Upper lobe of left lung (tissue), 6 donors: ENCODE results near the gene PPM1H. TPM values are rescaled to one million over a fixed set of nuclear protein-coding genes. Genes with fewer than 3 reads are reported as not detected.

Experiments
- ATAC-seq, 2 donors: fragments of 200-7000 bp; cut with Tn5 transposase; one replicate each; pipeline ENCODE4 v1.9.1; 2022; ENCODE audit warnings: mild to moderate bottlenecking in 2 of 2, moderate library complexity in 2 of 2; ENCODE audit not compliant: low FRiP score in 2 of 2
- DNase-seq, 2 donors: peaks; one replicate each; pipeline ENCODE4 v3.0.0-alpha.2; 2019 to 2020
- H3K27ac ChIP-seq, 4 donors: fragments of 200-600 bp; sonication (generic); one replicate each; pipeline ENCODE4 v1.5.1; 2016 to 2019
- H3K27me3 ChIP-seq, 4 donors: fragments of 200-600 bp; sonication (generic); one replicate each; pipeline ENCODE4 v1.5.1; 2017 to 2019
- H3K36me3 ChIP-seq, 4 donors: fragments of 200-600 bp; sonication (generic); one replicate each; pipeline ENCODE4 v1.5.1; 2016 to 2019
- H3K4me1 ChIP-seq, 4 donors: fragments of 200-600 bp; sonication (generic); one replicate each; pipeline ENCODE4 v1.5.1; 2018 to 2019
- H3K4me3 ChIP-seq, 4 donors: fragments of 200-600 bp; sonication (generic); one replicate each; pipeline ENCODE4 v1.5.1; 2017 to 2019; ENCODE audit warnings: mild to moderate bottlenecking in 2 of 4, moderate library complexity in 1 of 4
- H3K9me3 ChIP-seq, 4 donors: fragments of 200-600 bp; sonication (generic); one replicate each; pipeline ENCODE4 v1.5.1; 2018 to 2019
- CTCF ChIP-seq, 6 experiments: fragments of 450-650 bp in 4 of 6; fragments of 200-600 bp in 2 of 6; sonication (generic) in 2 of 6; IDR thresholded peaks; one replicate each; pipeline ENCODE4 v1.5.1; 2016 to 2019; ENCODE audit warnings: antibody characterized with exemption in 6 of 6
- EP300 ChIP-seq, 4 donors: sonication (generic); formaldehyde crosslinking; IDR thresholded peaks; one replicate each; pipeline ENCODE4 v1.5.1; 2017; ENCODE audit warnings: antibody characterized with exemption in 4 of 4, control low read depth in 2 of 4
- POLR2A ChIP-seq, 4 donors: fragments of 450-650 bp; IDR thresholded peaks; one replicate each; pipeline ENCODE4 v1.5.1; 2016 to 2017; ENCODE audit warnings: antibody characterized with exemption in 4 of 4, mild to moderate bottlenecking in 2 of 4
- POLR2AphosphoS5 ChIP-seq, 2 donors: sonication (generic); formaldehyde crosslinking; IDR thresholded peaks; one replicate each; pipeline ENCODE4 v1.5.1; 2017; ENCODE audit warnings: antibody characterized with exemption in 2 of 2
- WGBS, 2 donors: methylation state at CpG; one replicate each; pipeline ENCODE4 v1.1.5; 2017 to 2018; 5-methylcytosine and 5-hydroxymethylcytosine counted together
- total RNA-seq, 6 donors: library from RNA; depleted of rRNA in 4 of 6; stranded (reverse); fragments of >200 nt in 4 of 6; gene quantifications; one replicate each; pipeline versions ENCODE4 v1.1.0 to v1.2.1, GENCODE V29; 2016 to 2021
- donor health status: DM: no; HTN: no; CAD: no; lungs with moderate emphysema.
- donor health status: DM: no; HTN: yes; CAD: no; lungs with severe emphysema.

PPM1H gene
- total RNA-seq, 6 donors from 2014 or later, result 4.2 to 14.2 (median 8.4) TPM

GRCh38 chr12:62792236-62792870, 142.6 kb downstream of the PPM1H start:
- DNase-seq (no peak), ATAC-seq (no peak)
- Histone ChIP-seq H3K27ac (no peak overlapping the region), H3K27me3 (no peaks in the 10 kb centered on the region), H3K9me3 (no peaks in the 10 kb centered on the region), H3K4me1 (peaks cover 0 to 15% (median 7%) of the 10 kb centered on the region in 4 donors), H3K36me3 (no peaks in the 10 kb centered on the region), H3K4me3 (no peak overlapping the region)
- 54 to 62% methylated on average over 5 of the region's 5 CpGs for WGBS, 2 donors
- TF ChIP-seq EP300 (IDR thresholded peaks at IDR 0.05), result no peak
- TF ChIP-seq POLR2A (IDR thresholded peaks at IDR 0.05), result no peak
- no peak for TF ChIP-seq CTCF (IDR thresholded peaks at IDR 0.05)
- TF ChIP-seq POLR2AphosphoS5 (IDR thresholded peaks at IDR 0.05), result no peak

- H3K4me1 ChIP-seq, result peaks cover 7 to 27% (median 24%) of the 10 kb centered on the region in 4 donors
- H3K4me3 ChIP-seq, result no peak overlapping the region
- H3K27ac ChIP-seq, result no peak overlapping the region
- ATAC-seq (no peak), DNase-seq (no peak)
- no peaks in the 10 kb centered on the region for H3K9me3 ChIP-seq
- no peaks in the 10 kb centered on the region for H3K27me3 ChIP-seq
- 58 to 62% methylated on average over 3 of the region's 3 CpGs for WGBS, 2 donors
- H3K36me3 ChIP-seq, result no peaks in the 10 kb centered on the region
- TF ChIP-seq POLR2A (IDR thresholded peaks at IDR 0.05), result no peak
- TF ChIP-seq POLR2AphosphoS5 (IDR thresholded peaks at IDR 0.05), result no peak
- no peak for TF ChIP-seq CTCF (IDR thresholded peaks at IDR 0.05)
- no peak for TF ChIP-seq EP300 (IDR thresholded peaks at IDR 0.05)
Measured at GRCh38 chr12:62789851-62790250, 145.1 kb downstream of the PPM1H start.

GRCh38 chr12:62787611-62788010, 147.3 kb downstream of the PPM1H start:
- H3K36me3 ChIP-seq, result no peaks in the 10 kb centered on the region
- peaks cover 7 to 22% (median 20%) of the 10 kb centered on the region in 4 donors for H3K4me1 ChIP-seq
- ATAC-seq, result no peak
- WGBS, 2 donors, result 44 to 49% methylated on average over 4 of the region's 4 CpGs
- H3K4me3 ChIP-seq, result no peak overlapping the region
- TF ChIP-seq POLR2A (IDR thresholded peaks at IDR 0.05) (no peak), EP300 (IDR thresholded peaks at IDR 0.05) (no peak), CTCF (IDR thresholded peaks at IDR 0.05) (no peak), POLR2AphosphoS5 (IDR thresholded peaks at IDR 0.05) (no peak)
- no peak for DNase-seq
- H3K27me3 ChIP-seq, result no peaks in the 10 kb centered on the region
- H3K9me3 ChIP-seq, result no peaks in the 10 kb centered on the region
- H3K27ac ChIP-seq, result no peak overlapping the region

- ATAC-seq, result no peak
- Histone ChIP-seq H3K9me3 (no peaks in the 10 kb centered on the region), H3K27ac (no peak overlapping the region), H3K27me3 (no peaks in the 10 kb centered on the region), H3K4me1 (peaks cover 7 to 22% (median 20%) of the 10 kb centered on the region in 4 donors), H3K4me3 (no peak overlapping the region), H3K36me3 (no peaks in the 10 kb centered on the region)
- TF ChIP-seq POLR2AphosphoS5 (IDR thresholded peaks at IDR 0.05), result no peak
- no peak for TF ChIP-seq POLR2A (IDR thresholded peaks at IDR 0.05)
- no peak for TF ChIP-seq CTCF (IDR thresholded peaks at IDR 0.05)
- no peak for TF ChIP-seq EP300 (IDR thresholded peaks at IDR 0.05)
- WGBS, 2 donors, result 82 to 85% methylated on average over 6 of the region's 6 CpGs
- DNase-seq, result no peak
Measured at GRCh38 chr12:62787023-62787422, 147.9 kb downstream of the PPM1H start.
